Activated CD8-positive, alpha-beta memory T cell treated with anti-CD3 and anti-CD28 coated beads, Interleukin-2, amount 50 U/mL, for 24 hours (primary cell): Measurements from ENCODE around the gene CCDC141.
"Not testable (repeated sequence)": the region's sequence is repeated elsewhere in the genome, so short reads cannot be mapped to it uniquely, and the experiment has no call there.

Source experiments
- DNase-seq: peaks from one replicate; pipeline ENCODE4 v3.0.0-alpha.2; 2020; ENCODE audit errors: extremely low read depth

Gene CCDC141

DNA sequence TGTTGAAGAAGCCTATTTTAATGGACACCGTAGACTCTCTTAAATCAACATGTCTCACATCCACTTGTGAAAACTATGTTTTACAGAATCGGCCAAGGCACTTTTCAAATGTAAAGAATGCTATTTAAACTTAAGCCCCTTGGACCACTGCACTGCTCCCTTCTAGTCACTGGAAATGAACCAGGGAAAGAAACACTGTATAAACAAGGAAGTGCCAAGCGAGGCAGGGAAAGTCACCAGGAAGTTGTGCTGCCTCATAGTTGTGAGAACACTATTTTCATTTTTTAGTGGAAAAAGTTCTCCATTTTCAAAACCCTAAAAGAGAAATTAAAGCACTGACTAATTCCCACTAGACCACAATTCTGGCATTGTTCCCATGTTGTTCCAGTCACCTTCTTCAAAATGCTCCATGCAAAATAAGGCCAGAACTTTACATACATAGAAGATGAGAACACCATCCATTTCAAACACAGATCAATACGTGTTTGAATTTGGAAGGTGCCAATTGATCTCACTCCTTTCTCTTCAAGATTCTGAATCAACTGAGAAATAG, 13.5 kb downstream of the CCDC141 start:
- no peak for DNase-seq

DNA sequence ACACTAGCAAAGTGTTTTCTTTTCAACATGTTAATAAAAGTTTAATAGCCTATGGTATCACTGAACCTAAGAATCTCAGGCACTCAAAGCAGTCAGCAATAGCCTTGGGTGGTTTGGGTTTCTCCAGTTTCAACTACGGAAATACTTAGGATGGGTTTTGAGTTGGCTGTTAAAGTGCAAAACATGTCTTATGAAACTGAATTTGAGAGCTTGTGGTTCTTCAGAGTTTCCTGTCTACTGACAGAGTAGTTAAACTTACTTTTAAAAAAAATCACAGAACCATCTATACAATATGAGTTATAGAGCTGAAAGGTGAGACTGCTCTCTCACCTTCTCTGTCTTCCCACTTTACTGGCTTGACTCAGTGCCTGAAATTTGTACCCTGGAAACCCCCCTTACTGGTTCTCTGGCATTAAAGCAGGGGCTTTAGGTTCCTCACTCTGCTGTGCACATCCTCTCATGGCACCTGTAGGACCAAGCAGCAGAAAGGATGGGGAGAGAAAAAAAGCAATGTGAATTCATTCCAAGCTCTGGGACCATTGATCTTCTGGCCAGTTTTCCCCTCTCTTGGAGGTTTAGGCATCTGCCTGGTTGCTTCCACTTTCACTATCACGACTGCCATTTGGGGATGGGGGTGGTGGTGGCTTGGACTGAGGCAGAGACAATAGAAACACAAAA, 18.1 kb downstream of the CCDC141 start:
- DNase-seq = no peak

DNA sequence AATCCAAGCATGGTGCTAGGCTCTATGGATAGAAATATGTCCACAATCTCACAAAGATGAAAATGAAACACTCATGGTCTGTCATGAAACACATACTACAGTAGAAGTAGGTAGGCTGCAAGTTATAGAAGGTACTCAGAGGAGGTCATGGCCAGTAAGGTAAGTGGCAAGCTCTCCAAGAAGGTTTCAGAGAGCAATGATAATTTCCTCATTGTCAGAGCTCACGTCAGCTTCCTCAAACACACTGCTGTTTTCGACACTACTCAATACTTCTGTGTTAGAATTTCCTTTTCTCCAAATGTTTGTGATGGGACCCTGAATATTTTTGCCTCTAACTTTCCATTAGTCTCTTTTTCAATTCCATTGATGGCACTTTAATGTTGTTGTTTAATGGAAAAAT, 25.5 kb downstream of the CCDC141 start:
- DNase-seq = no peak

DNA sequence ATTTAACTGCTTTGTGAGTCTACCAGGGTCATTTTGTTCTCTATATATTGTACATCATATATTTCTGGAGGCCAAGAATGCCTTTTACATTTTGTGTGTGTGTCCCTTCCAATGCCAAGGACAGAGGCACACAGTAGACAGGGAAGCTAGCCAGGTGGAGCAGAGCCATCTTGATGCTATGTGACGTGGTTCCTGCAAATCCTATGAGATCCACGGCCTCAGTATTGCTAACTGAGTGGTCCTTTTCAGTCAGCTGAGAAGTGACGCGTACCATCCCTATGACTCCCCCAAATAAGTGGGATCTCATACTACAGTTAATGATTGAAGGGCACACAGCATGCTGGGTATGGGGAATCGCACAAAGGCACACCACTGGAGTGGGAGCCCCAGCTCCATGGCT, 27.3 kb downstream of the CCDC141 start:
- no peak for DNase-seq

DNA sequence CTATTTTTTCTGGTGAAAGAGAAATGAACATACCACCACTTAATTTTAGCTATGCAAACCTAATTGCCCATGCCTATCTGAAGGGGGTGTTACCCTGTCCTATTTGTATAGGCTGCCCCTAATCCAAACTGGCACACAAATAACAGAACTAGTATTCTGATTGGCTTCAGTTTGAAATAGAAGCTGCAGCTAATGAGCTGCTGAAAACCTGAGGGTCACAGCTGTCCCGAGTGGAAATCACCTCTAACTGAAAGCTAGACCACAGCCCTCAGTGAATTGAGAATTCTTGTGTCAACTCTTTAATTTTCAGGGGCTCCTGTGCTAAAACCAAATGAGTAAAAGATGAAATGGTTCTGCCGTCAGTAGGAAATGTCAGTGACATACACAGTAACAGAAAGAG, 28.7 kb downstream of the CCDC141 start:
- no peak for DNase-seq

DNA sequence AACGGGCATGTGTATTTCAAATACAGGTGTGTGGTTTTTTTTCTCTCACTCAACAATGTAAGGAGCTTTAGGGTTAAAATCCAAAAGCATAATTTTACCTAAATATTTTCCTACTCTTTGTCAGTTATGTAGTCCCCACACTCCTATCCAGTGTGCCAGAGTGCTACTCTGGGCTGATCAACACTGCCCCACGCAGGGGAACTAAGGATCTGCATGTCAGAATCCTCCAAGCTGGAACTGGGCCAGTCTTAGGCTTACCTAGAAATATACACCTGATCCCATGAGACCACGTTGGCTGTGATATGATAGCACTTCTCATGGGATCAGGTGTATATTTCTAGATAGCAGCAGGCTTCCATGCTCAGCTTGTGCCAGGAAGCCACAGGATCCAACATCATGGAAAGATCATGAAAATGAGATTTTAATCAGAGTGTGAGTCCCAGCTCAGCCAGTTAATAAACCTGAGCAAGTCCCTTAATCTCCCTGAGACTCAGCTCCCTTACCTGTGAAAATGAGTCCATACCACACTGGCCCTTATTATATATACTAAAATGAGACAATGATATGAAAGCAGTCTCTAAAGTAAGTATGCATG, 29.7 kb downstream of the CCDC141 start:
- no peak for DNase-seq

DNA sequence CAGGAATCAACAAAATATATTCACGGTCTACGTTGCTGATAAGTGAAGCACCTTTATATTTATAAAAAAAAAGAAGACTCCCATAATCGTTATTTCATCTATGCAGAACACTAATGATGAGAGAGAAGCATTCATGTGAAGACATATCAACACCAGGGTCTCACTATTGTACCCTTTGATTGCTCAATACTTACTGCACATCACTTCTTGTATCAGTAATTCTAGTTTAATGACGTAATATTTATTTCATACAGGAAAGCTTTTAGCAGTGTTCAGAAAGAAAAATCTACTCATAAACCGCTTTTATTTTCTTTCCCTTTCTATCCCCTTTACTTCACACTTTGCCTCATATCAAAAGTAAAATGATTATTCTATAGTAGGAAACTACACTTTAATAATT, 30.7 kb downstream of the CCDC141 start:
- no peak for DNase-seq

DNA sequence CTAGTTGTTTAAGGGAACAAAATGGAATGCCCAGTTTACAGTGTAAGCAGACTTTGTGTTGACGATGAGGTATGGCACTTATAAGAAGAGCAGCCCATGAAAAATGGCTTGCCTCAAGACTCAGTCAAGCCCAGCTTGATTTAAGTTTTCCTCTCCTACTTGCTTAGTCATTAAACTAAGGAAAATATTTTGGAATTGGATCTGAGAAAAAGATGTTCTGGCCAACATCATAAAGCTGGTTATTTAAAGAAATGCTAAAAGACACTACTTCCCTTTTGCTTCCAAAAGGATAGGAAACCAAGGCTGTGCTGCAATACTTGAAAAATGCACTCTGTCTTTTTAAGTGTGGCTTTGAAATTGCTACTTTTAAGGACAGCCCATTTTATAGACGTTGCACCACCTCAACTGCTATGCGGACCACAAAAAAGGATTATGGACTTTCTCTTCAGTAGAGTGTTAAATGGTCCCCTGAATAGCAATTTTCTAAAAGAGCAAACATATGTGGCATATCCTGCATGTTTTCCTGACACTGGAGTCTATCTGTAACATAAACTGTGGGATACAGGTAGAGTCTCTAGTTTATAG, 32.1 kb downstream of the CCDC141 start:
- DNase-seq = no peak

DNA sequence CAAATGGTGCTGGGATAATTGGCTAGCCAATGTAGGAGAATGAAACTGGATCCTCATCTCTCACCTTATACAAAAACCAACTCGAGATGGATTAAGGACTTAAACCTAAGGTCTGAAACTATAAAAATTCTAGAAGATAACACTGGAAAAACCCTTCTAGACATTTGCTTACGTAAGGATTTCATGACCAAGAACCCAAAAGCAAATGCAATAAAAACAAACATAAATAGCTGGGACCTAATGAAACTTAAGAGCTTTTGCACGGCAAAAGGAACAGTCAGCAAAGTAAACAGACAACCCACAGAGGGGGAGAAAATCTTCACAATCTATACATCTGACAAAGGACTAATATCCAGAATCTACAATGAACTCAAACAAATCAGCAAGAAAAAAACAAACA, 35.7 kb downstream of the CCDC141 start:
- not testable (repeated sequence) for DNase-seq

DNA sequence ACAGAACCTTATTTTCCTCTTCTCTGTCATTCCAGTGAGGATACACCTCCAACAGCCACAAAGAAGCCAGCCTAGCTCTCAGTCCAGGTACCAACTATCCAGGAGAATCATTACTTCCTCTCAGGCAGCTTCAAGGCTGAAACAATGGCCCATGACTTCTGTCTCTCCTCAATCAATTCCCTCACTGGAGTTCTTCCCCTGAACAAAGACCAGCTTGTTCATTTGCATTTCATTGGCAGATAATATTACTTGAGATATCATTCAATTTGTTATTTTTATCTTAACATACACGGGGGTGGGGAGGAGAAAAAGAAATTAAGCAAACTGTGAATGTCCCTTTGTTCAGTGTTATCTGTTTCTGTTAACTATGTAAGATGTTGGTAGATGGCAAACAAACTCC, 44.0 kb downstream of the CCDC141 start:
- no peak for DNase-seq

DNA sequence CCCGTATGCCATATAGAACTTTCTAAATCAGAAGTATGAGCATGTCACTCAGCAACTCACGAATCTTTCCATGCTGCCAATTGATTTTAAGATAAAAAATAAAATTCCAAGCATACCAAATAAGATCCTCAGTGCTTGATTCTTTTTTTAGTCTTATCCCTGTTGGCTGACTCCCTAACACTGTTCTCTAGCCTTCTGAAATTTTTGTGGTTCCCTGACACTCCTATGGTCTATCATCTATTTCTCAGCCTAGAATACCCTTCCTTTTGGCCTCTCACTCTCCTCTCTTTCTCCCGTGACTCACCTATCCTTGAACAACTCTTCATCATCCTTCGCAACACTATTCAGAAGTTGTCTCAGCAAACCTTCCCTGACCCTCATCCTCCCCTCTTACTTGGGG, 50.5 kb downstream of the CCDC141 start:
- DNase-seq = no peak

DNA sequence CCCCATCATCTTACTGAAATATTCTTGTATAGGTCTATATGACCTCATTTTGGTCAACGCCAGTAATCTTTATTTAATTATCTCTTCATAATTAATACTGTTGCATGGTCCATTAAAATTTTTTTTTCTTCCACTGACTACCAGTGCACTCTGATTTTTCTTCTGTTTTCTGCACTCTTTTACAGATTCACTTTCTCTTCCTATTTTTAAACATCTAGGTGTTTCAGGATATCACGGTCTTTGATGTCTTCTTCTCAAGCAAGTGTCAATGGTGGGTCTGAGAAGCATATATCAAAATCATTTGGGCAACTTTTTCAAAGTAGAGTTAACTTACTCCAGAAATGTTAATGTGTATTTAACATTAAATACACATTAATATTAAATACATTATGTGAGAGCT, 51.4 kb downstream of the CCDC141 start:
- DNase-seq = no peak

DNA sequence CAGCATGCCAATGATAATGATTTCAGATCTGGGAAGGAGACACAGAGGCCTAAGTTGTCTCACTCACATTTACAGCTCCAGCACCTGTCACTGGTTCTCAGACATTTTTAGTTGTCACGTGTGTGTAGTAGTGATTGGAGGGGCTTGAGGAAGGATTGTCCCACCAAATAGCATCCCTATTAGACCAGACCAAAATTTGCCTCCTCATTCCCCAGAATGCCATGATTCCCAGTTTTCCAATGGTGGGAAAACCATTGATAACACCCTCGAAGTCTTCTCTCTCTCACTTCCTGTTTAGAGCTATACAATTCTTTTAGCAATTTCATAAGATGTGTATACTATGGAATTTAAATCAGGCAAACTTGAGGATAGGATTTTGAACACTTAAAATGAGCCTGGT, 52.5 kb downstream of the CCDC141 start:
- DNase-seq = no peak

DNA sequence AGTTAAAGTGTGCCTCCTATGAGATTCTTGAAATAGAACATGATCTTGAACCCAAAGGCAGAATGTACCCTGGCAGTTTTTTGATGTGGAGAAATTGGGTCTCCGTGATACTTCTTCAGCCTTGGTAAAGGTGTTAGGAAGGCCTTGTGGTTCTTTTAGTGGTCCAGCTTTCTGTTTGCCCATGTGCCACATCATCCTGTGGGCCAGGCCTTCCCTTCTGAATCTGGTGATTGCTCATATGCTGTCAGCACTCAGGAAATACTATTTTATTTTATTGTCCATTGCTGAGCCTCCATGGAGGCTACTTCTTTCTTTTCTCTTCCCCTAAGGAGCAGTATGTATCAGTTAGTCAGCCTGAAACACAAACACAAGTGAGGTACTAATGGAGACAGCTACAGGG, 52.9 kb downstream of the CCDC141 start:
- no peak for DNase-seq

DNA sequence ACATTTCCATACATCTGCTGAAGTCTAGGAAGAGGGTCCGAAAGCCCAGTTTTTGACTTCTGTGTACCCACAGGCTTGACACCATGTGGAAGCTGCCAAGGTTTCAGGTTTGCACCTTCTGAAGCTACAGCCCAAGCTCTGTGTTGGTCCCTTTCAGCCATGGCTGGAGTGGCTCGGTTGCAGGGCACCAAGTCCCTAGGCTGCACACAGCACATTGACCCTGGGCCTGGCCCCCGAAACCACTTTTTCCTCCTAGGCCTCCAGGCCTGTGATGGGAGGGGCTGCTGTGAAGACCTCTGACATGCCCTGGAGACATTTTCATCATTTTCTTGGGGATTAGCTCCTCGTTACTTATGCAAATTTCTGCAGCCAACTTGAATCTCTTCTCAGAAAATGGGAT, 55.7 kb downstream of the CCDC141 start:
- no peak for DNase-seq

DNA sequence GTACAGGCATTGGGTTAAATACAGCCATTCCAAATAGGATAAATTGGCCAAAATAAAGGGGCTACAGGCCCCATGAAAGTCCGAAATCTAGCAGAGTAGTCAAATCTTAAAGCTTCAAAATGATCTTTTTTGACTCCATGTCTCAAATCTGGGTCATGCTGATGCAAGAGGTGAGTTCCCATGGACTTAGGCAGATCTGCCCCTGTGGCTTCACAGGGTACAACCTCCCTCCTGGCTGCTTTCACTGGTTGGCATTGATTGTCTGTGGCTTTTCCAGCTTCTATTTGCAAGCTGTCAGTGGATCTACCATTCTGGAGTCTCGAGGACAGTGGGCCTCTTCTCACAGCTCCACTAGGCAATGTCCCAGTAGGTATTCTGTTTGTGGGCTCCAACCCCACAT, 56.1 kb downstream of the CCDC141 start:
- DNase-seq = no peak

DNA sequence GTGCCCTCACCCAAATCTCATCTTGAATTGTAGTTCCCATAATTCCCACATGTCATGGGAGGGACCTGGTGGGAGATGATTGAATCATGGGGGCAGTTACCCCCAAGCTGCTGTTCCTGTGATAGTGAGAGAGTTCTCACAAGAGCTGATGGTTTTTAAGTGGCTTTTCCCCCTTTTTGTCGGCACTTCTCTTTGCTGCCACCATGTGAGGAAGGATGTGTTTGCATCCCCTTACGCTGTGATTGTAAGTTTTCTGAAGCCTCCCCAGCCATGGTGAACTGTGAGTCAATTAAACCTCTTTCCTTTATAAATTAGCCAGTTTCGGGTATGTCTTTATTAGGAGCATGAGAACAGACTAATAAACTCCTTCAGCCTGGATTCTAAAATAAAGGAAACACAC, 57.2 kb downstream of the CCDC141 start:
- not testable (repeated sequence) for DNase-seq

DNA sequence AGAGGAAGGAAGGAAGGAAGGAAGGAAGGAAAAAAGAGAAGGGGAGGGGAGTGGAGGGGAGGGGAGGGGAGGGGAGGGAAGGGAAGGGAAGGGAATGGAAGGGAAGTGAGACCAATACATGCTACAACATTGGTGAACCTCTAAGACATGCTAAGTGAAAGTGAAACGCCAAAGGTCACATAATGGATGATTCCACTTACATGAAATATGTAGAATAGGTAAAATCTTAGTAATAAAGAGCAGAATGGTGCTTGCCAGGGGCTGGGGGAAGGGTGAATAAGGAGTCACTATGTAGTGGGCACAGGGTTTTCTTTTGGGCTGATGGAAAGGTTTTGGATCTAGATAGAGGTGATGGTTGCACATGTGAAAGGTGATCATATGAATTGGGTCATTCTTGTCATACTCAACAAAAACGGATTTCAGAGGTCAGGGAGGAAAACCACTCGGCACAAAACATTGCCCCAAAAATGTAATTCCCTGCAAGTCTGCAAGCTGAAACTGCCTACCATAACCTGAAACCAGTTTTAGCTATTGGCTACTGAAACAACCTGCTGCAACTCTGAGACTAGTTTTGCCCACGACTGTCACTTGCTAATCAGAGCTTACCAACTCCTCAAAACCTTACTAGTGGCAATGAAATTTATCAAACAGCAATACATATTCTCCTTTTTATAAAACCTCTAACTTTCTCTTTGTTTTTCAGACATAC, 59.2 kb downstream of the CCDC141 start:
- DNase-seq = no peak

DNA sequence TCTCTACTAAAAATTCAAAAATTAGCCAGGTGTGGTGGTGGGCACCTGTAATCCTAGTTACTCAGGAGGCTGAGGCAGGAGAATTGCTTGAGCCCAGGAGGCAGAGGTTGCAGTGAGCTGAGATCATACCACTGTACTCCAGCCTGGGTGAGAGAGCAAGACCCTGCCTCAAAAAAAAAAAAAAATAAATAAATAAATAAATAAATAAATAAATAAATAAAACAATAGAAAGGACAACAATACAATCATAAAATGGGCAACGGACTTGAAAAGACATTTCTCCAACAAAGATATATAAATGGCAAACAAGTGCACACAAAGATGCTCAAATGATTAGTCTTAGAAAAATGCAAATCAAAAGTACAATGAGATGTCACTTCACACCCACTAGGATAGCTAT, 60.5 kb downstream of the CCDC141 start:
- DNase-seq = not testable (repeated sequence)

DNA sequence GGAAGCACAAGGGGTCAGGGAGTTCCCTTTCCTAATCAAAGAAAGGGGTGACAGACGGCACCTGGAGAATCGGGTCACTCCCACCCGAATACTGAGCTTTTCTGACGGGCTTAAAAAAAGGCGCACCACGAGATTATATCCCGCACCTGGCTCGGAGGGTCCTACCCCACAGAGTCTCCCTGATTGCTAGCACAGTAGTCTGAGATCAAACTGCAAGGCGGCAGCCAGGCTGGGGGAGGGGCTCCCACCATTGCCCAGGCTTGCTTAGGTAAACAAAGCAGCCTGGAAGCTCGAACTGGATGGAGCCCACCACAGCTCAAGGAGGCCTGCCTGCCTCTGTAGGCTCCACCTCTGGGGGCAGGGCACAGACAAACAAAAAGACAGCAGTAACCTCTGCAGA, 67.3 kb downstream of the CCDC141 start:
- not testable (repeated sequence) for DNase-seq

DNA sequence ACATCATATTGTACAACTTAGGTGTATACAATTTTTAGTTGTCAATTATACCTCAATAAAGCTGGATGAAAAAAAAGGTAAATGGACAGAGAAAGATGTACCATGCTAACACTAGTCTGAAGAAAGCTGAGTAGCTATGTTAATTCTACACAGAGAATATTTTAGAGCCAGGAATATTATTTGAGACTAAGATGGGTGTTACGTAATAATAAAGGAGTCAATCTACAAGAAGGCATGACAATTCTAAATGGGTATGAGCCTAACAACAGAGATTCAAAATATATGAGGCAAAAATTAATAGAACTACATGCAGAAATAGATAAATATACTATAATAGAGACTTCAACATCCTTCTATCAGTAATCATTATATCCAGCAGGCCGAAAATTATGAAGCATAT, 69.1 kb downstream of the CCDC141 start:
- no peak for DNase-seq

DNA sequence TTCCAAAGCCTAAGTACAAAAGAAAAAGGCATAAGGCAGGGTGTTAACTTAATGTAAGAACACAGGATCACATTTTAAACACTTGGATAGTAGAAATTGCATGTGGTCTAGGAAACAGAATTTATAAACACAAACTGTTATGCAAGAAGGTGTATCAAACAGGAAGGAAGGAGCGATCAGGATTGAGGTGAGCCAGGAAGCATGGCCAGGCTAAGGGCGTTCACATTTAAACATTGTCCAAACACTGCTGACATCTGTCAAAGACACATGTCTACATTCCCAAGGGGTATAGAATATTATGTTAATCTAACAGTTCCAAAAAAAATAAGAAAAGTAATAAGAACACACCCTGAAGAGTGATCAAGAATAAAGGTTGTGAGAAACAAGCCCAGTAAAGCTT, 71.3 kb downstream of the CCDC141 start:
- no peak for DNase-seq

DNA sequence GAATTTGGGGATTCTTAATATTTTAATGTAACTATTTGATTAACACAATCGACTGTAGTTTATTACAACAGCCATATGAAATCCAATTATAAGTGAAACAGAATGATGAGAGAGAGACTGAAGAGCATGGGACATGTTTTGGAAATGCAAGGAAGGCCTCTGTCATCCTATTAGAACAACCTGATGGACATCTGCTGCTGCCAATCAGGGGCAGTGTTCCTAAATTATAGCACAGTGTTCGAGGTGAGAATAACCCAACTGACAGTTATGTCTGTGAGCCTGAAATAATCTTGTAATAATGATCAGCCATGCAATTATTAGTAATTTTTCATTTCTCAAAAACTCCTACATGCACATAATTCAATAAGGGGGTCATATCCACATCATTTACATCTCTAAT, 73.6 kb downstream of the CCDC141 start:
- no peak for DNase-seq
